IMR-90 (cell line): ENCODE data around the gene CTNNA2. TPM values are rescaled to one million over a fixed set of nuclear protein-coding genes. Genes with fewer than 3 reads are reported as not detected.

Source experiments
- ATAC-seq: fragments of 200-7000 bp; cut with Tn5 transposase; 2 replicates; pipeline ENCODE4 v1.9.1; 2020; ENCODE audit warnings: low read depth, mild to moderate bottlenecking, moderate library complexity
- BruUV-seq: library from RNA; stranded (reverse); fragments of 400-500 nt; replicated peaks from 2 replicates; lab custom pipeline; 2021; lab: Mats Ljungman, UMichigan
- CTCF ChIA-PET: fragments of 300-600 bp; formaldehyde crosslinking; extraction: SDS; loops from one replicate; lab custom pipeline; 2021; ENCODE audit warnings: antibody characterized with exemption; lab: Yijun Ruan, JAX
- POLR2A ChIA-PET: fragments of 300-600 bp; sonication (Branson Sonifier 250); formaldehyde crosslinking; loops from one replicate; lab custom pipeline; 2022; ENCODE audit warnings: antibody characterized with exemption; ENCODE audit not compliant: unreplicated experiment; lab: Charles Lee
- DNase-seq: peaks from one replicate; pipeline ENCODE4 v3.0.0; 2013
- H2AFZ ChIP-seq: replicated peaks from 2 replicates; pipeline ENCODE3; 2013; ENCODE audit warnings: low read length, mild to moderate bottlenecking; ENCODE audit not compliant: poor library complexity
- H2AK5ac ChIP-seq: 2 replicates; pipeline ENCODE4 v1.6.1; 2013; ENCODE audit warnings: low read depth, low read length, inconsistent platforms
- H2AK9ac ChIP-seq: replicated peaks from 2 replicates; pipeline ENCODE3; 2013; ENCODE audit warnings: mild to moderate bottlenecking, low read depth, low read length, moderate library complexity; ENCODE audit not compliant: poor library complexity
- H2BK120ac ChIP-seq: 2 replicates; pipeline ENCODE4 v1.6.1; 2013; ENCODE audit warnings: low read depth, low read length, inconsistent platforms
- H2BK15ac ChIP-seq: 3 replicates; pipeline ENCODE4 v1.6.1; 2013; ENCODE audit warnings: low read depth, low read length, inconsistent platforms
- H2BK20ac ChIP-seq: 2 replicates; pipeline ENCODE4 v1.6.1; 2013; ENCODE audit warnings: low read depth, mild to moderate bottlenecking, inconsistent platforms, low read length, moderate library complexity
- H2BK5ac ChIP-seq: 2 replicates; pipeline ENCODE4 v1.6.1; 2013; ENCODE audit warnings: mild to moderate bottlenecking, low read depth, low read length, inconsistent platforms; ENCODE audit not compliant: poor library complexity, severe bottlenecking
- H3K14ac ChIP-seq: replicated peaks from 2 replicates; pipeline ENCODE4 v1.6.1; 2013; ENCODE audit warnings: low read depth, low read length, inconsistent platforms
- H3K18ac ChIP-seq: 2 replicates; pipeline ENCODE4 v1.6.1; 2013; ENCODE audit warnings: low read depth, low read length, control low read depth
- H3K23ac ChIP-seq: 2 replicates; pipeline ENCODE4 v1.6.1; 2013; ENCODE audit warnings: low read depth, low read length, inconsistent platforms
- H3K27ac ChIP-seq: 2 replicates; pipeline ENCODE4 v1.5.1; 2013; ENCODE audit warnings: mild to moderate bottlenecking, control low read depth, low read length; ENCODE audit not compliant: insufficient read depth
- H3K27me3 ChIP-seq: 2 replicates; pipeline ENCODE4 v1.6.1; 2013; ENCODE audit warnings: low read length; ENCODE audit not compliant: control insufficient read depth, insufficient read depth
- H3K36me3 ChIP-seq: 2 replicates; pipeline ENCODE4 v1.6.1; 2013; ENCODE audit warnings: low read length, mixed read lengths; ENCODE audit not compliant: control insufficient read depth, insufficient read depth
- H3K4ac ChIP-seq: 2 replicates; pipeline ENCODE4 v1.6.1; 2013; ENCODE audit warnings: low read depth, low read length, inconsistent platforms
- H3K4me1 ChIP-seq: 2 replicates; pipeline ENCODE4 v1.6.1; 2013; ENCODE audit warnings: low read length, mixed read lengths; ENCODE audit not compliant: control insufficient read depth, insufficient read depth
- H3K4me2 ChIP-seq: 2 replicates; pipeline ENCODE4 v1.6.1; 2013; ENCODE audit warnings: low read depth, mild to moderate bottlenecking, control low read depth, low read length, moderate library complexity
- H3K4me3 ChIP-seq: 2 replicates; pipeline ENCODE4 v1.5.1; 2013; ENCODE audit warnings: low read depth, mild to moderate bottlenecking, control low read depth, low read length, moderate library complexity; ENCODE audit not compliant: insufficient read depth
- H3K56ac ChIP-seq: 2 replicates; pipeline ENCODE4 v1.6.1; 2013; ENCODE audit warnings: low read length, inconsistent platforms; ENCODE audit not compliant: insufficient read depth; ENCODE audit errors: extremely low read depth
- H3K79me1 ChIP-seq, 2 experiments: 2 replicates each; pipeline ENCODE4 v1.6.1; 2013; ENCODE audit warnings: low read length in 2 of 2, inconsistent platforms in 1 of 2, low read depth in 1 of 2
- H3K9ac ChIP-seq: 2 replicates; pipeline ENCODE4 v1.6.1; 2013; ENCODE audit warnings: low read depth, low read length, control low read depth
- H3K9me1 ChIP-seq: 2 replicates; pipeline ENCODE4 v1.6.1; 2013; ENCODE audit warnings: low read length, inconsistent platforms; ENCODE audit not compliant: insufficient read depth
- H3K9me3 ChIP-seq: 2 replicates; pipeline ENCODE4 v1.6.1; 2013; ENCODE audit warnings: low read length; ENCODE audit not compliant: control insufficient read depth, insufficient read depth
- H4K20me1 ChIP-seq: 2 replicates; pipeline ENCODE4 v1.6.1; 2013; ENCODE audit warnings: low read length, inconsistent platforms; ENCODE audit not compliant: insufficient read depth
- H4K5ac ChIP-seq: 2 replicates; pipeline ENCODE4 v1.6.1; 2013; ENCODE audit warnings: mild to moderate bottlenecking, low read depth, low read length, control low read depth
- H4K8ac ChIP-seq, 2 experiments: 2 replicates each; pipeline ENCODE4 v1.6.1; 2013; ENCODE audit warnings: low read depth in 2 of 2, low read length in 2 of 2, control low read depth in 1 of 2, inconsistent platforms in 1 of 2
- H4K91ac ChIP-seq: 2 replicates; pipeline ENCODE4 v1.6.1; 2013; ENCODE audit warnings: low read depth, low read length, inconsistent platforms; ENCODE audit not compliant: insufficient read depth
- MAFK ChIP-seq: IDR thresholded peaks from 2 replicates; pipeline ENCODE4 v1.6.1; 2012; ENCODE audit warnings: low read depth, low read length, improper control_type of control experiment
- MAZ ChIP-seq: IDR thresholded peaks from 2 replicates; pipeline ENCODE4 v1.6.1; 2012; ENCODE audit warnings: low read depth, mild to moderate bottlenecking, low read length, improper control_type of control experiment, moderate library complexity, borderline replicate concordance
- MXI1 ChIP-seq: IDR thresholded peaks from 2 replicates; pipeline ENCODE4 v1.6.1; 2012; ENCODE audit warnings: low read depth, mild to moderate bottlenecking, low read length, moderate library complexity, borderline replicate concordance
- whole genome bisulfite sequencing, 2 experiments: methylation state at CpG; one replicate each; pipeline versions ENCODE4 v1.1.5 to v1.1.7; 2013; ENCODE audit warnings: missing lambda C conversion rate in 2 of 2; ENCODE audit not compliant: insufficient read length in 1 of 2; ENCODE audit errors: extremely low coverage in 2 of 2; 5-methylcytosine and 5-hydroxymethylcytosine counted together
- dilution Hi-C: fragments of 300-500 bp; cut with HindIII; formaldehyde crosslinking; loops from one replicate; pipeline ENCODE4 v1.14.3; 2018; ENCODE audit warnings: low sequenced_read_pairs; ENCODE audit not compliant: unreplicated experiment
- in situ Hi-C: fragments of 300-500 bp; cut with MboI; formaldehyde crosslinking; loops from 3 replicates; pipeline ENCODE4 v1.14.3; 2019; ENCODE audit warnings: low sequenced_read_pairs, inconsistent platforms, mixed read lengths
- intact Hi-C: fragments of 100-400 bp; cut with micrococcal nuclease; formaldehyde crosslinking; loops from 2 replicates; pipeline ENCODE4 v1.10.0; 2022
- polyA plus RNA-seq, 3 experiments: library from polyadenylated mRNA; depleted of rRNA; stranded (reverse); fragments of >200 nt; gene quantifications; 2 replicates each; pipeline ENCODE4 v1.2.3, GENCODE V29; 2012; ENCODE audit warnings: low replicate concordance in 1 of 3
- total RNA-seq: library from RNA; depleted of rRNA; stranded (reverse); fragments of >200 nt; gene quantifications from 2 replicates; pipeline ENCODE4 v1.2.3, GENCODE V29; 2012

The CTNNA2 gene
- total and polyA plus RNA-seq, 2 of the 4 experiments (the other 2 are of a cell fraction): not detected

- Histone ChIP-seq H3K4me1 (peaks cover 8% of the 10 kb centered on the region), H3K4me2 (no peak overlapping the region), H2AFZ (no peak overlapping the region), H4K91ac (no peak overlapping the region), H2AK9ac (no peak overlapping the region), H2BK15ac (no peak overlapping the region), H3K27ac (no peak overlapping the region), H4K20me1 (no peaks in the 10 kb centered on the region), H3K79me1 (no peaks in the 10 kb centered on the region), H3K23ac (no peak overlapping the region), H2BK5ac (no peak overlapping the region), H3K9ac (no peak overlapping the region), H3K4ac (no peak overlapping the region), H2AK5ac (no peak overlapping the region), H3K4me3 (no peak overlapping the region), H2BK20ac (no peak overlapping the region), H3K9me3 (no peaks in the 10 kb centered on the region), H4K5ac (no peak overlapping the region), H3K36me3 (no peaks in the 10 kb centered on the region), H4K8ac (no peak overlapping the region), H3K27me3 (no peaks in the 10 kb centered on the region), H3K14ac (no peak overlapping the region), H2BK120ac (no peak overlapping the region), H3K56ac (no peak overlapping the region), H3K18ac (no peak overlapping the region), H3K9me1 (0 out of 2 replicates have a peak, but pooled peaks cover 3% of the 10 kb centered on the region)
- DNase-seq (no peak), ATAC-seq (no peak)
- in situ Hi-C loops (no loop called here), dilution Hi-C loops (no loop called here), intact Hi-C loops (no loop called here)
- ChIA-PET POLR2A (no interaction called here), CTCF (interaction anchor here (0.6 to 1.5 kb wide), 2 partner anchors 11 to 50 kb away, joined by 4 read pairs; no protein-coding TSS in a partner anchor)
- TF ChIP-seq MAZ (no peak), MAFK (no peak), MXI1 (no peak)
- BruUV-seq: no TSS peak
- 80% methylated on average over 3 of the region's 4 CpGs; no CpG with 5 or more reads in 1 of the 2 experiments for WGBS, 2 experiments
Observed at GRCh38 chr2:80091237-80091636, 578.4 kb downstream of the CTNNA2 start.
